ENCODE data around the gene SUPT7L. TPM values are rescaled to one million over a fixed set of nuclear protein-coding genes. Genes with fewer than 3 reads are reported as not detected.

Gene SUPT7L
- total and polyA plus RNA-seq, 10 donors, result 22.9 to 42.1 (median 30.9) TPM

GRCh38 chr2:27652790-27653189 is 10.6 kb downstream of the SUPT7L start:
- DNase-seq, result no peak
- Histone ChIP-seq H3K27me3 (replicated peaks in 1 of 7) (no peaks in the 10 kb centered on the region), H3K4me3 (no peak overlapping the region), H3K27ac (no peak overlapping the region), H3K36me3 (peaks cover 14 to 100% (median 98%) of the 10 kb centered on the region in 6 donors), H3K9me3 (no peaks in the 10 kb centered on the region), H3K4me1 (peaks cover 0 to 2% (median 0%) of the 10 kb centered on the region in 6 donors)
- 87 to 91% (median 89%) methylated on average over 1 of the region's 1 CpG for WGBS, 5 donors
- intact Hi-C loops (cut with DNase I; ENCODE audit: low total_unique reads), result no loop called here
- TF ChIP-seq POLR2A (IDR thresholded peaks at IDR 0.05) (no peak), POLR2AphosphoS5 (IDR thresholded peaks at IDR 0.05) (no peak), CTCF (IDR thresholded peaks at IDR 0.05 in 8 of 11, conservative IDR thresholded peaks at IDR 0.05 in 3 of 11) (no peak)

GRCh38 chr2:27652341-27652740 is 11.1 kb downstream of the SUPT7L start:
- intact Hi-C loops (cut with DNase I; ENCODE audit: low total_unique reads), result no loop called here
- H3K4me3 ChIP-seq, result no peak overlapping the region
- H3K27ac ChIP-seq, result no peak overlapping the region
- H3K36me3 ChIP-seq, result peaks cover 14 to 100% (median 98%) of the 10 kb centered on the region in 6 donors
- no peak for TF ChIP-seq POLR2AphosphoS5 (IDR thresholded peaks at IDR 0.05)
- no peak for TF ChIP-seq POLR2A (IDR thresholded peaks at IDR 0.05)
- TF ChIP-seq CTCF (IDR thresholded peaks at IDR 0.05 in 8 of 11, conservative IDR thresholded peaks at IDR 0.05 in 3 of 11), result no peak
- H3K27me3 ChIP-seq (replicated peaks in 1 of 7), result no peaks in the 10 kb centered on the region
- no peaks in the 10 kb centered on the region for H3K4me1 ChIP-seq
- no peak for DNase-seq
- no peaks in the 10 kb centered on the region for H3K9me3 ChIP-seq

GRCh38 chr2:27651056-27651455 is 12.4 kb downstream of the SUPT7L start:
- Histone ChIP-seq H3K27me3 (replicated peaks in 1 of 7) (no peaks in the 10 kb centered on the region), H3K36me3 (peaks cover 13 to 100% (median 98%) of the 10 kb centered on the region in 6 donors), H3K27ac (no peak overlapping the region), H3K4me3 (no peak overlapping the region), H3K4me1 (no peaks in the 10 kb centered on the region), H3K9me3 (no peaks in the 10 kb centered on the region)
- WGBS, 5 donors, result 81 to 93% (median 85%) methylated on average over 4 of the region's 4 CpGs
- TF ChIP-seq POLR2A (IDR thresholded peaks at IDR 0.05), result no peak
- intact Hi-C loops (cut with DNase I; ENCODE audit: low total_unique reads), result no loop called here
- no peak for DNase-seq

GRCh38 chr2:27647737-27648136 is 15.7 kb downstream of the SUPT7L start:
- Histone ChIP-seq H3K4me1 (no peaks in the 10 kb centered on the region), H3K27me3 (replicated peaks in 1 of 7) (no peaks in the 10 kb centered on the region), H3K4me3 (no peak overlapping the region), H3K27ac (no peak overlapping the region), H3K9me3 (no peaks in the 10 kb centered on the region), H3K36me3 (peaks cover 9 to 100% (median 89%) of the 10 kb centered on the region in 6 donors)
- no peak for TF ChIP-seq CTCF (IDR thresholded peaks at IDR 0.05 in 8 of 11, conservative IDR thresholded peaks at IDR 0.05 in 3 of 11)
- TF ChIP-seq POLR2A (IDR thresholded peaks at IDR 0.05), result no peak
- no peak for TF ChIP-seq POLR2AphosphoS5 (IDR thresholded peaks at IDR 0.05)
- no peak for DNase-seq
- 72 to 81% (median 80%) methylated on average over 4 of the region's 4 CpGs for WGBS, 5 donors
- intact Hi-C loops (cut with DNase I; ENCODE audit: low total_unique reads), result no loop called here

GRCh38 chr2:27647289-27647688 is 16.1 kb downstream of the SUPT7L start:
- TF ChIP-seq CTCF (IDR thresholded peaks at IDR 0.05 in 8 of 11, conservative IDR thresholded peaks at IDR 0.05 in 3 of 11) (no peak), POLR2AphosphoS5 (IDR thresholded peaks at IDR 0.05) (no peak), POLR2A (IDR thresholded peaks at IDR 0.05) (no peak)
- no peak overlapping the region for H3K4me3 ChIP-seq
- no peaks in the 10 kb centered on the region for H3K9me3 ChIP-seq
- H3K27me3 ChIP-seq (replicated peaks in 1 of 7), result no peaks in the 10 kb centered on the region
- no peak overlapping the region for H3K27ac ChIP-seq
- H3K4me1 ChIP-seq, result no peaks in the 10 kb centered on the region
- DNase-seq, result no peak
- intact Hi-C loops (cut with DNase I; ENCODE audit: low total_unique reads), result no loop called here
- peaks cover 5 to 100% (median 88%) of the 10 kb centered on the region in 6 donors for H3K36me3 ChIP-seq

Measured in spleen (tissue), 11 donors.